HuH-7.5 (cell line): ENCODE results near the gene CYP3A5.

Source experiments
- DNase-seq: peaks from one replicate; pipeline ENCODE4 v3.0.0; 2011; ENCODE audit warnings: low spot score

The CYP3A5 gene

DNA sequence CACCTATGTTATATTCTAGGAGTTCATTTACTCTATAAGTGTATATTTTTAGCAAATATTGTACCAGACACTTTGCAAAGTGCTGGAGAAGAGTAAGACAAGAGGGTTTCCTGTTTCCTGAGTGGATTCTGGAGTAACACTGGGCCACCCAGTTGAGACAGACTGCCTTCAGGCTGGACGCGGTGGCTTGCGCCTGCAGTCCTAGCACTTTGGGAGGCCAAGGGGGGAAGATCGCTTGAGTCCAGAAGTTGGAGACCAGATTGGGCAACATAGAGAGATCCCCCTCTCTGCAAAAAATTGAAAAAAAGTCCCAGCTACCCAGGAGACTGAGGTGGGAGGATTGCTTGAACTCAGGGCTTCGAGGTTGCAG lies 63.8 kb downstream of the CYP3A5 start:
- no peak for DNase-seq

GRCh38 chr7:99614495-99614894 lies 65.3 kb downstream of the CYP3A5 start:
- no peak for DNase-seq

- no peak for DNase-seq
Measured at GRCh38 chr7:99607548-99607947, 72.2 kb downstream of the CYP3A5 start.

DNA sequence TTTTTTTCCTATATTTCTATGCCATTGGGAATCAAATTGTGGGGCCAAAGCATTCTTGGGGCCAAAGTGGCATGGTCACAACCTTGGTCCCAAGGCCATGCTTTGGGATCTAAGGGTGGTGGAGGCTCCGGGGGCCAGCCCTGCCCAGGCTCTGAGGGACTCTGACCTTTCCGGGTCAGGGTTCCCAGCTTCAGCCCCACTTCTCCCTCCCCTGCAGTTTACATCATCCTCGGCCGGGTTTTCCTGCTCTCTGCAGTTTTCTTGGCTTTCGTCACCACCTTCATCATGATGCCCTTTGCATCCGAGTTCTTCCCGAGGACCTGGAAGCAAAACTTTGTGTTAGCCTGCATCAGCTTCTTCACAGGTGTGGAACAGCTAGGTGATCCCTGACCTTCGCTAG lies 73.3 kb downstream of the CYP3A5 start:
- no peak for DNase-seq

DNA sequence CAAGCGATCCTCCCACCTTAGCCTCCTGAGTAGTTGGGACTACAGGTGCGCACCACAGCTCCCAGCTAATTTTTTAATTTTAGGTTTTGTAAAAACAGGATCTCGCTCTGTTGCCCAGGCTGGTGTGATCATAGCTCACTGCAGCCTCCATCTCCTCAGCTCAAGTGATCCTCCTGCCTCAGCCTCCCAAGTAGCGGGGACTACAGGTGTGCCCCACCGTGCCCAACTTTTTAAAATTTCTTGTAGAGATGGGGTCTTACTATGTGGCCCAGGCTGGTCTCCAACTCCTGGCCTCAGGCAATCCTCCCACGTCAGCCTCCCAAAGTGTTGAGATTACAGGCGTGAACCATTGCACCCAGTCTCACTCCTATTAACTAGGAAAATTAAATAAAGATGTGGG lies 74.3 kb downstream of the CYP3A5 start:
- DNase-seq: no peak

DNA sequence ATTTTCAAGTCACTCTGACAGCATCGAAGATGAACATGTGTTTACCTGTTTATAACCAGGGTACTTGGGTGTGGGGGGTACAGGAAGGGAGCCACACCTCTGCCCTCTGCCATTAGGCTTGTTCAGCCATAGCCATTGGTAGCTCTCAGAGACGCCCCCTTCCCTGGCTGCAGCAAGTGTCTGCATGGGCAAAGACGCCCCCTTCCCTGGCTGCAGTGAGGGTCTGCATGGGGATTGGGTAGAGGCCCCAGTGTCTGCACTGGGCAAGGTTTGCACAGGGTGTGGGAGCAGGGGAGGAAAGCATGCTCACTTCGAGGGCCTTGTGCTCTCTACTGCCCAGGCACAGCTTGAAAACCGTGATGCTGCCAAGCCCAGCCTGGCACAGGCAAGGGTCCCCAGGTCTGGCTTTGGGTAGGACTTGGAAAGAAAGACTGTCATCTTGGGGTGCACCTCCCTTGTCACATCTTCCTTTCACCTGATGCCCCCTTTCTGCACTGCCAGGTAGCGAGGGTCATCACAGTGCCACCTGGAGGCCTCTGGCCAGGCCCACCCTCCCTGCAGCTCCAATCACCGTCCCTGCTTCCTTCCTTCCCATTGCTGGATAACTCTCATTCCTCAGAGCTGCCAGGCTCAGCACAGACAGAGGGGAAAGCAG lies 78.0 kb downstream of the CYP3A5 start:
- DNase-seq: no peak

DNA sequence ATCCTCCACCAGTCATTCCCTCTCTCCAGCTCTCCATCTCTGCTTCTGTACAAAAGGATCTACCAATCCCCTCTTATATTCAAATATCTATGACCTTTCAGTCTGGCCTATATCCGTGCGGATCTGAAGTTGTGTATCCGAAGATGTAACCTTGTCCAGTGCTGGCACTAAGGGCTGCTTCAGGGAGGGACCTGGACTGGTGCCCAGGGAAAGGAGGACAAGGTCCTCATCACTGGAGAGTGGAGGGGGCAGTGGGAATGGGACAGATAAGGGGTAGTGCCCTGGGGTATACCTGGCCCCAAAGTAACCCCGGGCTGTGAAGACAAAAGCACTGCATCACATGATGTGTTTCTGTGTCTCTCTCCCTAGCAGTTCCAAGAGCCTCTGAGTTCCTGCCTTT lies 80.0 kb downstream of the CYP3A5 start:
- no peak for DNase-seq
